IMR-90 (cell line): ENCODE data around the gene STYXL1. TPM values are rescaled to one million over a fixed set of nuclear protein-coding genes. Genes with fewer than 3 reads are reported as not detected.

ENCODE experiments used
- ATAC-seq: fragments of 200-7000 bp; cut with Tn5 transposase; 2 replicates; pipeline ENCODE4 v1.9.1; 2020; ENCODE audit warnings: low read depth, mild to moderate bottlenecking, moderate library complexity
- BruUV-seq: library from RNA; stranded (reverse); fragments of 400-500 nt; replicated peaks from 2 replicates; lab custom pipeline; 2021; lab: Mats Ljungman, UMichigan
- CTCF ChIA-PET: fragments of 300-600 bp; formaldehyde crosslinking; extraction: SDS; loops from one replicate; lab custom pipeline; 2021; ENCODE audit warnings: antibody characterized with exemption; lab: Yijun Ruan, JAX
- POLR2A ChIA-PET: fragments of 300-600 bp; sonication (Branson Sonifier 250); formaldehyde crosslinking; loops from one replicate; lab custom pipeline; 2022; ENCODE audit warnings: antibody characterized with exemption; ENCODE audit not compliant: unreplicated experiment; lab: Charles Lee
- DNase-seq: peaks from one replicate; pipeline ENCODE4 v3.0.0; 2013
- H2AFZ ChIP-seq: replicated peaks from 2 replicates; pipeline ENCODE3; 2013; ENCODE audit warnings: low read length, mild to moderate bottlenecking; ENCODE audit not compliant: poor library complexity
- H2AK5ac ChIP-seq: 2 replicates; pipeline ENCODE4 v1.6.1; 2013; ENCODE audit warnings: low read depth, low read length, inconsistent platforms
- H2AK9ac ChIP-seq: replicated peaks from 2 replicates; pipeline ENCODE3; 2013; ENCODE audit warnings: mild to moderate bottlenecking, low read depth, low read length, moderate library complexity; ENCODE audit not compliant: poor library complexity
- H2BK120ac ChIP-seq: 2 replicates; pipeline ENCODE4 v1.6.1; 2013; ENCODE audit warnings: low read depth, low read length, inconsistent platforms
- H2BK15ac ChIP-seq: 3 replicates; pipeline ENCODE4 v1.6.1; 2013; ENCODE audit warnings: low read depth, low read length, inconsistent platforms
- H2BK20ac ChIP-seq: 2 replicates; pipeline ENCODE4 v1.6.1; 2013; ENCODE audit warnings: low read depth, mild to moderate bottlenecking, inconsistent platforms, low read length, moderate library complexity
- H2BK5ac ChIP-seq: 2 replicates; pipeline ENCODE4 v1.6.1; 2013; ENCODE audit warnings: mild to moderate bottlenecking, low read depth, low read length, inconsistent platforms; ENCODE audit not compliant: poor library complexity, severe bottlenecking
- H3K14ac ChIP-seq: replicated peaks from 2 replicates; pipeline ENCODE4 v1.6.1; 2013; ENCODE audit warnings: low read depth, low read length, inconsistent platforms
- H3K18ac ChIP-seq: 2 replicates; pipeline ENCODE4 v1.6.1; 2013; ENCODE audit warnings: low read depth, low read length, control low read depth
- H3K23ac ChIP-seq: 2 replicates; pipeline ENCODE4 v1.6.1; 2013; ENCODE audit warnings: low read depth, low read length, inconsistent platforms
- H3K27ac ChIP-seq: 2 replicates; pipeline ENCODE4 v1.5.1; 2013; ENCODE audit warnings: mild to moderate bottlenecking, control low read depth, low read length; ENCODE audit not compliant: insufficient read depth
- H3K27me3 ChIP-seq: 2 replicates; pipeline ENCODE4 v1.6.1; 2013; ENCODE audit warnings: low read length; ENCODE audit not compliant: control insufficient read depth, insufficient read depth
- H3K36me3 ChIP-seq: 2 replicates; pipeline ENCODE4 v1.6.1; 2013; ENCODE audit warnings: low read length, mixed read lengths; ENCODE audit not compliant: control insufficient read depth, insufficient read depth
- H3K4ac ChIP-seq: 2 replicates; pipeline ENCODE4 v1.6.1; 2013; ENCODE audit warnings: low read depth, low read length, inconsistent platforms
- H3K4me1 ChIP-seq: 2 replicates; pipeline ENCODE4 v1.6.1; 2013; ENCODE audit warnings: low read length, mixed read lengths; ENCODE audit not compliant: control insufficient read depth, insufficient read depth
- H3K4me2 ChIP-seq: 2 replicates; pipeline ENCODE4 v1.6.1; 2013; ENCODE audit warnings: low read depth, mild to moderate bottlenecking, control low read depth, low read length, moderate library complexity
- H3K4me3 ChIP-seq: 2 replicates; pipeline ENCODE4 v1.5.1; 2013; ENCODE audit warnings: low read depth, mild to moderate bottlenecking, control low read depth, low read length, moderate library complexity; ENCODE audit not compliant: insufficient read depth
- H3K56ac ChIP-seq: 2 replicates; pipeline ENCODE4 v1.6.1; 2013; ENCODE audit warnings: low read length, inconsistent platforms; ENCODE audit not compliant: insufficient read depth; ENCODE audit errors: extremely low read depth
- H3K79me1 ChIP-seq, 2 experiments: 2 replicates each; pipeline ENCODE4 v1.6.1; 2013; ENCODE audit warnings: low read length in 2 of 2, inconsistent platforms in 1 of 2, low read depth in 1 of 2
- H3K9ac ChIP-seq: 2 replicates; pipeline ENCODE4 v1.6.1; 2013; ENCODE audit warnings: low read depth, low read length, control low read depth
- H3K9me1 ChIP-seq: 2 replicates; pipeline ENCODE4 v1.6.1; 2013; ENCODE audit warnings: low read length, inconsistent platforms; ENCODE audit not compliant: insufficient read depth
- H3K9me3 ChIP-seq: 2 replicates; pipeline ENCODE4 v1.6.1; 2013; ENCODE audit warnings: low read length; ENCODE audit not compliant: control insufficient read depth, insufficient read depth
- H4K20me1 ChIP-seq: 2 replicates; pipeline ENCODE4 v1.6.1; 2013; ENCODE audit warnings: low read length, inconsistent platforms; ENCODE audit not compliant: insufficient read depth
- H4K5ac ChIP-seq: 2 replicates; pipeline ENCODE4 v1.6.1; 2013; ENCODE audit warnings: mild to moderate bottlenecking, low read depth, low read length, control low read depth
- H4K8ac ChIP-seq, 2 experiments: 2 replicates each; pipeline ENCODE4 v1.6.1; 2013; ENCODE audit warnings: low read depth in 2 of 2, low read length in 2 of 2, control low read depth in 1 of 2, inconsistent platforms in 1 of 2
- H4K91ac ChIP-seq: 2 replicates; pipeline ENCODE4 v1.6.1; 2013; ENCODE audit warnings: low read depth, low read length, inconsistent platforms; ENCODE audit not compliant: insufficient read depth
- CEBPB ChIP-seq: IDR thresholded peaks from 2 replicates; pipeline ENCODE4 v1.6.1; 2012; ENCODE audit warnings: low read depth, low read length, improper control_type of control experiment
- FOS ChIP-seq: fragments of 150-350 bp; IDR thresholded peaks from 2 replicates; pipeline ENCODE4 v1.6.1; 2016; ENCODE audit warnings: low read depth, low read length
- MAZ ChIP-seq: IDR thresholded peaks from 2 replicates; pipeline ENCODE4 v1.6.1; 2012; ENCODE audit warnings: low read depth, mild to moderate bottlenecking, low read length, improper control_type of control experiment, moderate library complexity, borderline replicate concordance
- RCOR1 ChIP-seq: IDR thresholded peaks from 2 replicates; pipeline ENCODE4 v1.6.1; 2012; ENCODE audit warnings: mild to moderate bottlenecking, low read length, improper control_type of control experiment; ENCODE audit not compliant: insufficient replicate concordance
- WGBS, 2 experiments: methylation state at CpG; one replicate each; pipeline versions ENCODE4 v1.1.5 to v1.1.7; 2013; ENCODE audit warnings: missing lambda C conversion rate in 2 of 2; ENCODE audit not compliant: insufficient read length in 1 of 2; ENCODE audit errors: extremely low coverage in 2 of 2; 5-methylcytosine and 5-hydroxymethylcytosine counted together
- dilution Hi-C: fragments of 300-500 bp; cut with HindIII; formaldehyde crosslinking; loops from one replicate; pipeline ENCODE4 v1.14.3; 2018; ENCODE audit warnings: low sequenced_read_pairs; ENCODE audit not compliant: unreplicated experiment
- in situ Hi-C: fragments of 300-500 bp; cut with MboI; formaldehyde crosslinking; loops from 3 replicates; pipeline ENCODE4 v1.14.3; 2019; ENCODE audit warnings: low sequenced_read_pairs, inconsistent platforms, mixed read lengths
- intact Hi-C: fragments of 100-400 bp; cut with micrococcal nuclease; formaldehyde crosslinking; loops from 2 replicates; pipeline ENCODE4 v1.10.0; 2022
- polyA plus RNA-seq, 3 experiments: library from polyadenylated mRNA; depleted of rRNA; stranded (reverse); fragments of >200 nt; gene quantifications; 2 replicates each; pipeline ENCODE4 v1.2.3, GENCODE V29; 2012; ENCODE audit warnings: low replicate concordance in 1 of 3
- total RNA-seq: library from RNA; depleted of rRNA; stranded (reverse); fragments of >200 nt; gene quantifications from 2 replicates; pipeline ENCODE4 v1.2.3, GENCODE V29; 2012
- TF ChIP-seq, protein P1 (sequence below): conservative IDR thresholded peaks from 2 replicates; pipeline ENCODE4 v1.5.1; 2012; ENCODE audit warnings: mild to moderate bottlenecking, low read depth, low read length, improper control_type of control experiment

STYXL1 gene
- total and polyA plus RNA-seq, 2 of the 4 experiments (the other 2 are of a cell fraction), result 66.1 to 73.8 TPM

DNA sequence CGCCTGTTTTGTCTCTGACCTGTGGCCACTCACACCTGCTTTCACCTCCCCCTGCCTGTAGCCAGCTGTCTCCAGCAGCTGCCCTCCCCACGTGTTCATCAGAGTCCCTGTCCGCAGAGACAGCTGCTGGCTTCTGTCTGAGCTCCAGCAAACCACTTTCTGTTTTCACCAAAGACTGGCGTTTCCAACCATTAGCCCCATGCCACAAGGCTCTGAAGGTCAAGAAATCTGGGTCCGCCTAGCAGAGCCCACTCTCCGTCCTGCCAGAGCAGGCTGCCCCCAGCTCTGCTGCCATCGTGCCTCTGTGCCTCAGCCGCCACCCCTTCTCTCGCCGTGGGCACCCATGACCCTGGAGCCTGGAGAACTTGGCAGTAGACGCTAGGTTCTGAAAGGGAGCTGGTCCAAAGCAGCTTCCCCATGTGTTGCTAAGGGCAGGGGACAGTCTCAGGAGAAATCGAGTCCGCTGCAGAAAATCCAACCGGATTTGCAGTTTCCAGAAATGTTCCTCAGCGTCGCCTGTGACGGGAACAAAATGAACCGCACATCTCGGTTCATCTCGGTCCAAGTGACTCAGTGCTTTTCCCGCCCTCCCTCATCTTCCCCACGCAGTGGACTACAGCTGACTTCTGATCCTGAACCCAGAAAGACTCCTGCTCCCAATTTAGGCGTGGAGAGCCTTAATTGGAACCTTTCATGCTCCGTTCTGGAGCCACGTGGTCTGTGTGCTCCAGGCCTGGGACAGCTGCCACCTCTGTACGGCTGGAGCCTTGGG is 81.4 kb downstream of the STYXL1 start:
- Histone ChIP-seq H3K9ac (no peak overlapping the region), H3K27ac (no peak overlapping the region), H3K14ac (no peak overlapping the region), H2BK5ac (no peak overlapping the region), H3K9me1 (peaks cover 18% of the 10 kb centered on the region), H3K4ac (no peak overlapping the region; the same call in 1 of the 2 replicates), H4K5ac (no peak overlapping the region), H3K56ac (no peak overlapping the region), H3K4me3 (no peak overlapping the region), H3K9me3 (no peaks in the 10 kb centered on the region), H3K79me1 (peaks cover 6 to 48% of the 10 kb centered on the region in 2 experiments), H4K91ac (no peak overlapping the region), H3K23ac (no peak overlapping the region), H2BK20ac (no peak overlapping the region), H4K20me1 (no peaks in the 10 kb centered on the region), H2BK120ac (no peak overlapping the region), H3K4me2 (no peak overlapping the region), H2AK5ac (no peak overlapping the region), H3K18ac (no peak overlapping the region), H3K36me3 (peaks cover 9% of the 10 kb centered on the region; the same call in 1 of the 2 replicates), H2AK9ac (peak overlapping the region; percentile 39), H4K8ac (0 out of 4 replicates have a peak overlapping the region, but pooled peaks of 1 of the 2 experiments have one; percentile 25), H3K4me1 (peaks cover 15% of the 10 kb centered on the region), H2AFZ (no peak overlapping the region), H3K27me3 (no peaks in the 10 kb centered on the region), H2BK15ac (no peak overlapping the region)
- DNase-seq (no peak), ATAC-seq (no peak)
- CTCF ChIA-PET, result no interaction called here
- TF ChIP-seq RCOR1 (no peak), CEBPB (no peak), FOS (no peak), MAZ (no peak)
- TF ChIP-seq, protein P1, sequence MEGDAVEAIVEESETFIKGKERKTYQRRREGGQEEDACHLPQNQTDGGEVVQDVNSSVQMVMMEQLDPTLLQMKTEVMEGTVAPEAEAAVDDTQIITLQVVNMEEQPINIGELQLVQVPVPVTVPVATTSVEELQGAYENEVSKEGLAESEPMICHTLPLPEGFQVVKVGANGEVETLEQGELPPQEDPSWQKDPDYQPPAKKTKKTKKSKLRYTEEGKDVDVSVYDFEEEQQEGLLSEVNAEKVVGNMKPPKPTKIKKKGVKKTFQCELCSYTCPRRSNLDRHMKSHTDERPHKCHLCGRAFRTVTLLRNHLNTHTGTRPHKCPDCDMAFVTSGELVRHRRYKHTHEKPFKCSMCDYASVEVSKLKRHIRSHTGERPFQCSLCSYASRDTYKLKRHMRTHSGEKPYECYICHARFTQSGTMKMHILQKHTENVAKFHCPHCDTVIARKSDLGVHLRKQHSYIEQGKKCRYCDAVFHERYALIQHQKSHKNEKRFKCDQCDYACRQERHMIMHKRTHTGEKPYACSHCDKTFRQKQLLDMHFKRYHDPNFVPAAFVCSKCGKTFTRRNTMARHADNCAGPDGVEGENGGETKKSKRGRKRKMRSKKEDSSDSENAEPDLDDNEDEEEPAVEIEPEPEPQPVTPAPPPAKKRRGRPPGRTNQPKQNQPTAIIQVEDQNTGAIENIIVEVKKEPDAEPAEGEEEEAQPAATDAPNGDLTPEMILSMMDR, result no peak
- dilution Hi-C loops (no loop called here), in situ Hi-C loops (no loop called here), intact Hi-C loops (loop anchor here (10.0 kb wide), 1 partner anchor 52 kb away; the partner anchor contains the start of gene POR)
- WGBS, 2 experiments, result 78% methylated on average over 15 of the region's 26 CpGs; no CpG with 5 or more reads in 1 of the 2 experiments
- BruUV-seq, result no TSS peak
- POLR2A ChIA-PET, result no interaction called here
